Measurements from ENCODE around the gene USH1G.
"Not testable (repeated sequence)": the region's sequence is repeated elsewhere in the genome, so short reads cannot be mapped to it uniquely, and the experiment has no call there.

Gene USH1G

GRCh38 chr17:74922694-74923537 is at the start of gene USH1G:
USH1G (minus strand) TSS chr17:74923255; CDS start chr17:74923073, 182 bp downstream.
- no peak for DNase-seq (ENCODE audit: low read depth in 2 of 2)

GRCh38 chr17:74972107-74972972 is 49.3 kb upstream of the USH1G start, which contains the start of gene HID1:
HID1 (minus strand) TSS chr17:74972759; CDS start chr17:74972656, 103 bp downstream.
- DNase-seq (ENCODE audit: low read depth in 2 of 2), result peak; percentile 51 to 76

GRCh38 chr17:74971842-74972106 is 48.7 kb upstream of the USH1G start:
- no peak for DNase-seq (ENCODE audit: low read depth in 2 of 2)

- DNase-seq (ENCODE audit: low read depth in 2 of 2), result no peak
Measured at GRCh38 chr17:74971069-74971841, 48.2 kb upstream of the USH1G start.

GRCh38 chr17:74970395-74970794 is 47.3 kb upstream of the USH1G start:
- DNase-seq (ENCODE audit: low read depth in 2 of 2), result no peak

GRCh38 chr17:74969501-74969900 is 46.4 kb upstream of the USH1G start:
- DNase-seq (ENCODE audit: low read depth in 2 of 2), result not testable (repeated sequence)

- DNase-seq (ENCODE audit: low read depth in 2 of 2), result no peak
Measured at GRCh38 chr17:74968361-74968780, 45.3 kb upstream of the USH1G start.

- no peak for DNase-seq (ENCODE audit: low read depth in 2 of 2)
Measured at GRCh38 chr17:74964988-74965622, 42.0 kb upstream of the USH1G start.

- no peak for DNase-seq (ENCODE audit: low read depth in 2 of 2)
Measured at GRCh38 chr17:74964246-74964761, 41.2 kb upstream of the USH1G start.

- no peak for DNase-seq (ENCODE audit: low read depth in 2 of 2)
Measured at GRCh38 chr17:74963656-74964055, 40.6 kb upstream of the USH1G start.

- no peak for DNase-seq (ENCODE audit: low read depth in 2 of 2)
Measured at GRCh38 chr17:74962622-74963394, 39.8 kb upstream of the USH1G start.

- DNase-seq (ENCODE audit: low read depth in 2 of 2), result peak; percentile 59 to 75
Measured at GRCh38 chr17:74961657-74962350, 38.7 kb upstream of the USH1G start.

- no peak for DNase-seq (ENCODE audit: low read depth in 2 of 2)
Measured at GRCh38 chr17:74960570-74961342, 37.7 kb upstream of the USH1G start.

GRCh38 chr17:74959826-74960515 is 36.9 kb upstream of the USH1G start:
- no peak for DNase-seq (ENCODE audit: low read depth in 2 of 2)

- DNase-seq (ENCODE audit: low read depth in 2 of 2), result peak; percentile 58 to 60
Measured at GRCh38 chr17:74957935-74958740, 35.1 kb upstream of the USH1G start.

- DNase-seq (ENCODE audit: low read depth in 2 of 2), result no peak
Measured at GRCh38 chr17:74956093-74956492, 33.0 kb upstream of the USH1G start.

GRCh38 chr17:74954665-74955421 is 31.8 kb upstream of the USH1G start:
- no peak for DNase-seq (ENCODE audit: low read depth in 2 of 2)

Measured in stimulated activated CD8-positive, alpha-beta memory T cell treated with anti-CD3 and anti-CD28 coated beads, Interleukin-7, amount 100 ng/mL, for 4 hours (primary cell).